Raji (cell line): ENCODE results near the gene KIF27.

Experiments used
- POLR2A ChIP-seq: IDR thresholded peaks from 2 replicates; pipeline ENCODE4 v1.6.1; 2011; ENCODE audit warnings: low read depth, low read length, control low read depth; ENCODE audit not compliant: insufficient read depth

The KIF27 gene

GRCh38 chr9:83794051-83794450 lies 127.2 kb downstream of the KIF27 start:
- no peak for TF ChIP-seq POLR2A

- TF ChIP-seq POLR2A, result no peak
Observed at GRCh38 chr9:83792746-83793145, 128.5 kb downstream of the KIF27 start.
